ENCODE data around the gene ZNF571.

The ZNF571 gene

DNA sequence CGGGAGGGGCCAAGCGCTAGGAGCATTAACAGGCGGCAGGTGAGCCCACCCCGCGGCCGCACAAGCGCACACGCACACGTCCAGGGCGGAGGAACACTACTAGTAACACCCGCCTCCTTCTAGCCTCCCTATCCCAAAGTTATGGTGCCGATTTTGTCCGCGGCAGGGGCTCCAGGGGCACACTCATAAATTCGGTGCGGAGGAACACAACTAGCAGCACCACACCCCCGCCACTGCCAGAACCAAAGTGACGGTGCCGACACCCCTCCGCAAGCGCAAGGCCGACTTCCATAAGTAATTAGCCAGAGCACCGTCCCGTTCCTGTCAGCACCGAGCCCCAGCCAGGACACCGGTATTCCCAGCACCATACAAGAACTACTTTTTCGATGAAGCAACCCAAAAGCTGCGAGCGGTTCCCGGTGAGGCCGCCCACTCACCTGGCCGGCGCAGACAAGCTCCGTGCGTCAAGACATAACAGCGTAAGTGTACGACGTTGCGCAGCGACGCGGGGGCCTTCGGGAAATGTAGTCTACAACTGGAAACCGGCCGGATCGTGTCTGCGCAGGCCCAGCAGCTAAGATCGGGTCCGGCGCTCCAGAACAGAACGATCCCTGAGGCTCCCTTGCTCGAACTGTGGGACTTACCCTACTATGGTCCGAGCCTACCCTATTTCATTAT, at the start of gene ZNF571, which contains the start of gene ZNF540:
Gene ZNF571 (minus strand): TSS at position 489 of the 678 bp plus-strand sequence. CDS start 8,116 bp downstream, outside the sequence.
Gene ZNF540 (plus strand): TSS at position 573 of the 678 bp plus-strand sequence. CDS start 3,572 bp downstream, outside the sequence.
- peak; percentile 93 for DNase-seq

DNA sequence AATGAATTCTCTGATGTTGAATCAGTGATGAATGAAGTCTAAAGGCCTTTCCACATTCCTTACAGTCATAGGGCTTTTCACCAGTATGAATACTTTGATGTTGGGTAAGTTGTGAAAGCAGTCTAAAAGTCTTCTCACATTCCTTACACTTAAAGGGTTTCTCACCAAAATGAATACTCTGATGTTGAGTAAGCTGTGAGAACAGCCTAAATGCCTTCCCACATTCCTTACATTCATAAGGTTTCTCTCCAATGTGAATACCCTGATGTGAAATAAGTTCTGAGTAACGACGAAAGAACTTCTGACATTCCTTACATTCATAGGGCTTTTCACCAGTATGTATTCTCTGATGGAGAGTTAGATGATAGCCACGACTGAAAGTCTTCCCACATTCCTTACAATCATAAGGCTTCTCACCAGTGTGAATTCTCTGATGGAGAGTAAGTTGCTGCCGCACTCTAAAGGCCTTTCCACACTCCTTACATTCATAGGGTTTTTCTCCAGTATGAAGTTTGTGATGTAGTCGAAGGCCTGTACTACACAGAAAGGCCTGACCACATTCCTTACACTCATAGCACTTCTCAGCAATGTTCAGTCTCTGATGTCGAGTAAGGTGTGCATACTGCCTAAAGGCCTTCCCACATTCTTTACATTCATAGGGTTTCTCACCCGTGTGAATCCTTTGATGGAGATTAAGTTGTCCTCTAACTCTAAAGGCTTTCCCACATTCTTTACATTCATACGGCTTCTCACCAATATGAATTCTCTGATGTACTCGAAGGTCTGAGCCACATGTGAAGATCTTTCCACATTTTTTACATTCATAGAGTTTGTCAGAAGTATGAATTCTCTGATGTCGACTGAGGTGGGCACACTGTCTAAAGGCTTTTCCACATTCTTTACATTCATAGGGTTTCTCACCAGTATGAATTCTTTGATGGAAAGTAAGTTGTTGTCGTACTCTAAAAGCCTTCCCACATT, 40.8 kb upstream of the ZNF571 start:
- no peak for DNase-seq

DNA sequence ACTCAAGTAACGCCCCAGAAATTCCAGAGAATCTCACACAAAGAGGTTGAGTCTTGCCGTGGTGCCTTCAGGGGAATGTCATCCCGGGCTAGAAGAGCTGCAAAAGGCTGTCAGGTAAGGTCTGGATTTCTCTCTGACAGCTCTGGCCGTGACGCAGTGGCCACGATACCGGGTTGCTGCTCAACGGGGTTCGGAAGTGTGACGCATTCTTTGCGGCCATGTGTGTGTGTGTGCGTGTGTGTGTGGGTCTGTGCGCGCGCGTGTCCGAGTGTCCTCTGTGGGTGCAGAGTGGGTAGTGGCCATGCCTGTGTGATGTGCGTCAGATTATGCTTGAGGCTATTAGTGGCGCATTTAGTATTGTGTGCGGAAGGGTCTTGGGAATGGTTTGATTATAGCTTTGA, 390 bp upstream of the ZNF571 start:
- DNase-seq = peak; percentile 61

DNA sequence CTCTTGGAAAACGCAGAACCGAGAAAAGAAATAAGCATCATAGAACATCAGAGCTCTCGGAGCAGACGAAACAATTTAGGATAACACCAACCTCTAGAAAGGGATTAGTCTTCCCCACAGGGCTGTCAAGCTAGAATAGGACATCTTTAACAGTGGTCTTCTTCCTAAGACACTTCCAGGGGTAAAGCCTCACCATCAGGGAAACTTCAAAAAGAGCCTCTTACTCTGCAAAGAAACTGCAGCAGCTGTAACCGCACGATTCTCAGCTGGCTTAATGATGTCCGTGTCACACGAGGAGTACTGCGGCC, 642 bp downstream of the ZNF571 start:
- DNase-seq = no peak

DNA sequence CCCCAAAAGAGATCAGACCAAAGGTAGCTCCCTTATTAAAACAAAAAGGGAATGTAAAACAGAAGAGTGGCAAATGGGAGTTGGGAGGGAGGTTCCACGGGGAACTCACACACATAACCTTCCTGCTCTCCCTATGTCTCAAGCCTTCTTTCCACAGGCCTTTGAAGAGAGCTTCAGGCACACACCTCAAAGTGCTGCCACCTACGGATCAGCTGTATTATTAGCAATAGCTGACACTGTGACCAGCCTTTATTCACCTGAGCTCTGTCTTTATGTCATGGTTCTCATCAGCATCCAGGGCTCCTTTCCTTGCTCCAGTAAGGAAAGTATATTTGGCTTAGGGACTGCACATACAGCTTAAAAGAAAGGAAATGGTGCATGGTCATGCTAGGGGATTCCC, 11.3 kb downstream of the ZNF571 start:
- DNase-seq = no peak

DNA sequence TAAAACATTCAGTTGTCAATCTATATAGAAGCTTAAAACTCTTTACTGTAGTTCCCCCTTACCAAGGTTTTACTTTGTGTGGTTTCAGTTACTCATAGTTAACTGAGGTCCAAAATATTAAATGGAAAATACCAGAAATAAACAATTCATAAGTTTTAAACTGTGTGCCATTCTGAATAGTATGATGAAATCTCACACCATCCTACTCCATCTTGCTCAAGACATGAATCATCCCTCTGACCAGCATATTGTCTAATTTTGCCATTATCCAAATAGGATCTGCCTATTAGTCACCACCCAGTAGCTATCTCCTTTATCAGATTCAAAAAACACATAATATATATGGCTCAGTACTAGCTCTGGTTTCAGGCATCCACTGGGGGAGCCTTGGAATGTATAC, 22.4 kb downstream of the ZNF571 start:
- DNase-seq = no peak

DNA sequence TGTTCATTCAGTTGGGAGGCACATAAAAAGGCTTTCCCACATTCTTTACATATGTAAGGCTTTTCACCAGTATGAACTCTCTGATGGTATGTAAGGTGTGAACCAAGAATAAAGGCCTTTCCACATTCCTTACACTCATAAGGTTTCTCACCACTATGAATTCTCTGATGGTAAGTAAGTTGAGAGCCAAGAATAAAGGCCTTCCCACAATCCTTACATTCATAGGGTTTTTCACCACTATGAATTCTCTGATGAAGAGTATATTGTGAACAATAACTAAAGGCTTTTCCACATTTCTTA, 29.3 kb downstream of the ZNF571 start:
- DNase-seq = no peak

DNA sequence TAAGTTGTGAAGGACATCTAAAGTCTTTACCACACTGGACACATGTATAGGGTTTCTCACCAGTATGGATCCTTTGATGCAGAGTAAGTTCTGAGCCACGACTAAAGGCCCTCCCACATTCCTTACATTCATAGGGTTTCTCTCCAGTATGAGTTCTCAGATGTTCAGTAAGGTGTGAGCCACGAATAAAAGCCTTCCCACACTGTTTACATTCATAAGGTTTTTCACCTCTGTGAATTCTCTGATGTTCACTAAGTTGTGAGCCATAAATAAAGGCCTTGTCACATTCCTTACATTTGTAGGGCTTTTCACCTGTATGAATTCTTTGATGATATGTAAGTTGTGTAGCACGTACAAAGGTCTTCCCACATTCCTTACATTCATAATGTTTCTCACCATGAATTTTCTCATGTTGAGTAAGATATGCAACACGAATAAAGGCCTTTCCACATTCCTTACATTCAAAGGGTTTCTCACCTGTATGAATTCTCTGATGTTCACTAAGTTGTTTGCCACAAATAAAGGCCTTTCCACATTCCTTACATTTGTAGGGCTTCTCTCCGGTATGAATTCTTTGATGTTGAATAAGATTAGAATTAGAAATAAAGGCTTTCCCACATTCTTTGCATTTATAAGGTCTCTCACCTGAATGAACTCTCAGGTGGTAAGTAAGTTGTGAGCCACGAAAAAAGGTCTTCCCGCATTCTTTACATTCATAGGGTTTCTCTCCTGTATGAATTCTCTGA, 29.8 kb downstream of the ZNF571 start:
- no peak for DNase-seq

DNA sequence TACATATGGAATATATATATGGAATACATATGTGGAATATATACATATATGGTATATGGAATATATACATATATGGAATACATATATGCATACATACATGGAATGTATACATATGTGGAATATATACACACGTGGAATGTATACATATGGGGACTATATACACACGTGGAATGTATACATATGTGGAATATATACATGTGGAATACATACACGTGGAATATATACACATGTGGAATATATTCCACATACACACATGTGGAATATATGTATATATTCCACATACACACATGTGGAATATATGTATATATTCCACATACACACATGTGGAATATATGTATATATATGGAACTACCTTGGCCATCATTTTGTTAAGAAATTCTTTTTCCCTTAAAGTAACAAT, 31.1 kb downstream of the ZNF571 start:
- DNase-seq = no peak

DNA sequence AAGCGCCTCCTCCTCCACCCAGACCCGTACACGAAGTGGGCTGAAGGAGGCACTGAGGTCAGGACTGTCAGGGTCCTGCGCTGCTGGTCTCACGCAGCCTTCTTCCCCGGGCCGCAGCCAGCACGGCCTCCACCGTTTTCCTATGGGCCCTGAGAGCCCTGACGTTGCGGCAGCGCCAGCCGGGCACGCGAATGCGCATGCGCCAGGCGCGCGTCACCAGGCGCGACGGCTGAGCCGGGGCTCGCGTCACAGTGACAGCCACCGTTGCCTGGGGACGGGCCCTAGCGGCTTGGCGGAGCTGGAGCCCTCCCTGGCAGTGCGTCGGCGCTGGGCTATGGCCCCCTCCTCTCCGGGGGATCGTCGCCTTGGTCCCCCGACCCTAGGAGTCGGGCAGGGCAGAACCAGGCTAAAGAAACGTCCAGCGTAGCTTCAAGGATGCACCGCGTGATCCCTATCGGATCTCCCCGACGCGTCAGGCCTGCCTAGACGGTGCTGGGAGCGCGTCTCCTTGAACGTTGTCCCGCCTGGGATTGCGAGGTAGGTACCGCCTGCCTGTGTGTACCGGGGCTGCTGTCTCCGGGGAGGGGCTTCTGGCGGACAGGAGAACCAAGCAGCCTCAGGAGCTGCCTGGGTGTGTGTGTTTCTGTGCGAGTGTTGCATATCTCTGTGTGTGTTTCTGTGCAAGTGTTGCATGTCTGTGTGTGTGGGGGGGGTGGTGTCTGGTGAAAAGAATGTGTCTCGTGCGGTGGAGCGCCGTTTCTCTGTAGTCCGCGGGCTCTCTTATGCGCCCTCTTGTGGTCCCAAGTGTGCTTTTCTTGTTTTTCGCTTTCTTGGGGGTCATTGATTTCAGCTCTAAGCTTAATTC, 43.2 kb downstream of the ZNF571 start:
- peak; percentile 47 for DNase-seq

DNA sequence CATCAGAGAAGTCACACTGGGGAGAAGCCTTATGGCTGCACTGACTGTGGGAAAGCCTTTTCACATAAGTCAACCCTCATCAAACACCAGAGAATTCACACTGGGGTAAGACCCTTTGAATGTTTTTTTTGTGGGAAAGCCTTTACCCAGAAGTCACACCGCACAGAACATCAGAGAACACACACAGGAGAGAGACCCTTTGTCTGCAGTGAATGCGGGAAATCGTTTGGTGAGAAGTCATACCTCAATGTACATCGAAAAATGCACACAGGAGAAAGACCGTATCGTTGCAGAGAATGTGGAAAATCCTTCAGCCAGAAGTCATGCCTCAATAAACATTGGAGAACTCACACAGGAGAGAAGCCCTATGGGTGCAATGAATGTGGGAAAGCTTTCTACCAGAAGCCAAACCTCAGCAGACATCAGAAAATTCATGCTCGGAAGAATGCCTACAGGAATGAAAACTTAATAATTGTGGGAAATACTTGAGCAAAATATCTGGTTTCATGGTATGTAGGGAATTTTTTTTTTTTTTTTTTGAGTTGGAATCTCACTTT, 57.1 kb downstream of the ZNF571 start:
- DNase-seq = no peak

DNA sequence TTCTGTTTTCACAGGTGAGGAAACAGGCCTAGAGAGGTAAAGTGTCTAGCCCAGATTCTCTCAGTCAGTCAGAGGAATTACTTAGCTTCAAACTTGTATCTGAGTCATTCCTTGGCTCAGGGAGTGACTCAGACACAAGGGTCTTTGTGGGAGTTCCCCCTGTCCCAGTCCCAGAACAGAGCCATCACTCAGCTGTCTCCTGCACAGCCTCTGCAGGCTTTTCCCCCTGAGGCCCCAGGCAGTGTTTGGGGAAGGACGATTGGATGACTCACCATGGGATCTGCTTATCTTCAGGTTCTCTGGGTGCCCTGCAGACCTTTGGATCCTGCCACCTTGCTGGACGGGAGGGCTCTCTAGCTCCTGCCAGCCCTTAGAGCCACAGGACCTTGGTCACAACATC, 74.7 kb downstream of the ZNF571 start:
- DNase-seq = no peak
